GM23248 (cell line): ENCODE data around the gene IL22.
"Not testable (repeated sequence)": the region's sequence is repeated elsewhere in the genome, so short reads cannot be mapped to it uniquely, and the experiment has no call there.

ENCODE experiments used
- EZH2 ChIP-seq: fragments of 200-600 bp; sonication (generic); IDR thresholded peaks from 2 replicates; pipeline ENCODE4 v1.6.1; 2018; ENCODE audit warnings: antibody characterized with exemption, mild to moderate bottlenecking; ENCODE audit not compliant: insufficient read depth, poor library complexity, severe bottlenecking
- EZH2phosphoT487 ChIP-seq: fragments of 200-600 bp; sonication (generic); IDR thresholded peaks from 2 replicates; pipeline ENCODE4 v1.6.1; 2018; ENCODE audit warnings: antibody characterized with exemption, moderate library complexity, mild to moderate bottlenecking, low read depth; ENCODE audit not compliant: insufficient read depth

- TF ChIP-seq EZH2, EZH2phosphoT487: not testable (repeated sequence)
Measured at GRCh38 chr12:68209048-68209728, 44.2 kb downstream of the IL22 start.
